Ascending aorta (tissue), 2 donors: ENCODE data around the gene NOL7. TPM values are rescaled to one million over a fixed set of nuclear protein-coding genes. Genes with fewer than 3 reads are reported as not detected.

ENCODE experiments used
- DNase-seq, 2 donors: peaks; one replicate each; pipeline ENCODE4 v3.0.0-alpha.2; 2019; ENCODE audit warnings: low spot score in 2 of 2
- H3K27ac ChIP-seq, 2 donors: fragments of 200-600 bp; sonication (generic); one replicate each; pipeline ENCODE4 v1.5.1; 2016 to 2017; ENCODE audit warnings: mild to moderate bottlenecking in 1 of 2
- H3K27me3 ChIP-seq: fragments of 200-600 bp; sonication (generic); one replicate; pipeline ENCODE4 v1.5.1; 2017
- H3K36me3 ChIP-seq, 2 donors: fragments of 200-600 bp; sonication (generic); one replicate each; pipeline ENCODE4 v1.5.1; 2016
- H3K4me1 ChIP-seq, 2 donors: fragments of 200-600 bp; sonication (generic); one replicate each; pipeline ENCODE4 v1.5.1; 2016 to 2017; ENCODE audit warnings: mild to moderate bottlenecking in 1 of 2
- H3K4me3 ChIP-seq, 2 donors: fragments of 200-600 bp; sonication (generic); one replicate each; pipeline ENCODE4 v1.5.1; 2016 to 2017; ENCODE audit warnings: mild to moderate bottlenecking in 1 of 2
- H3K9me3 ChIP-seq, 2 donors: fragments of 200-600 bp; sonication (generic); one replicate each; pipeline ENCODE4 v1.5.1; 2016
- intact Hi-C: fragments of 100-400 bp; cut with DNase I; formaldehyde crosslinking; loops from one replicate; pipeline ENCODE4 v1.15.1; 2023
- total RNA-seq: library from RNA; depleted of rRNA; stranded (reverse); fragments of >200 nt; gene quantifications from one replicate; pipeline ENCODE4 v1.1.0, GENCODE V29; 2016
- TF ChIP-seq, protein P1 (sequence below), 3 experiments: fragments of 200-600 bp in 2 of 3; fragments of 450-650 bp in 1 of 3; sonication (generic) in 2 of 3; IDR thresholded peaks; one replicate each; pipeline ENCODE4 v1.5.1; 2016 to 2019; ENCODE audit warnings: antibody characterized with exemption in 3 of 3, mild to moderate bottlenecking in 1 of 3, moderate library complexity in 1 of 3

Gene NOL7
- total RNA-seq, 1 donor from 2014 or later: 32.2 TPM

DNA sequence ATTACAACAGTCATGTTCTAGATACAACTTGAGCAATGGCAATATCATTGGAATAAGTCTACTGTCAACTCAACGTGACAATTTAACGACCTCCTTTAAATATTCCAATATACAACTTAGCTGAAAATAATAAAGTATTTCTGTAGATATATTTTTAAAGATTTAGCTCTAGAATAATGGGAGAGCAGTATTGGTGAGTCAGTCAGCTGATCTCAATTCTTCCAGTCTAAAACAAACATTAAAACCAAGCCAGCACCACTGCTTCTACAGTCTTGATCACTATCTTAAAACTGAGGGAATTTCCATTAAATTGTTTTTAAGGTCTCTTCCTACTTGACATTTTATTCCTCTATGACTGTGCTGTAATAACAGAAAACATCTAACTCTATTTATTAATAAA is 38.2 kb downstream of the NOL7 start:
- DNase-seq: no peak
- H3K27ac ChIP-seq: no peak overlapping the region
- intact Hi-C loops: no loop called here
- TF ChIP-seq, protein P1, sequence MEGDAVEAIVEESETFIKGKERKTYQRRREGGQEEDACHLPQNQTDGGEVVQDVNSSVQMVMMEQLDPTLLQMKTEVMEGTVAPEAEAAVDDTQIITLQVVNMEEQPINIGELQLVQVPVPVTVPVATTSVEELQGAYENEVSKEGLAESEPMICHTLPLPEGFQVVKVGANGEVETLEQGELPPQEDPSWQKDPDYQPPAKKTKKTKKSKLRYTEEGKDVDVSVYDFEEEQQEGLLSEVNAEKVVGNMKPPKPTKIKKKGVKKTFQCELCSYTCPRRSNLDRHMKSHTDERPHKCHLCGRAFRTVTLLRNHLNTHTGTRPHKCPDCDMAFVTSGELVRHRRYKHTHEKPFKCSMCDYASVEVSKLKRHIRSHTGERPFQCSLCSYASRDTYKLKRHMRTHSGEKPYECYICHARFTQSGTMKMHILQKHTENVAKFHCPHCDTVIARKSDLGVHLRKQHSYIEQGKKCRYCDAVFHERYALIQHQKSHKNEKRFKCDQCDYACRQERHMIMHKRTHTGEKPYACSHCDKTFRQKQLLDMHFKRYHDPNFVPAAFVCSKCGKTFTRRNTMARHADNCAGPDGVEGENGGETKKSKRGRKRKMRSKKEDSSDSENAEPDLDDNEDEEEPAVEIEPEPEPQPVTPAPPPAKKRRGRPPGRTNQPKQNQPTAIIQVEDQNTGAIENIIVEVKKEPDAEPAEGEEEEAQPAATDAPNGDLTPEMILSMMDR (IDR thresholded peaks at IDR 0.05): no peak
- no peaks in the 10 kb centered on the region for H3K27me3 ChIP-seq
- H3K36me3 ChIP-seq: peaks cover 0 to 8% of the 10 kb centered on the region in 2 donors
- H3K4me1 ChIP-seq: peaks cover 0 to 8% of the 10 kb centered on the region in 2 donors
- H3K9me3 ChIP-seq: no peaks in the 10 kb centered on the region
- H3K4me3 ChIP-seq: no peak overlapping the region

DNA sequence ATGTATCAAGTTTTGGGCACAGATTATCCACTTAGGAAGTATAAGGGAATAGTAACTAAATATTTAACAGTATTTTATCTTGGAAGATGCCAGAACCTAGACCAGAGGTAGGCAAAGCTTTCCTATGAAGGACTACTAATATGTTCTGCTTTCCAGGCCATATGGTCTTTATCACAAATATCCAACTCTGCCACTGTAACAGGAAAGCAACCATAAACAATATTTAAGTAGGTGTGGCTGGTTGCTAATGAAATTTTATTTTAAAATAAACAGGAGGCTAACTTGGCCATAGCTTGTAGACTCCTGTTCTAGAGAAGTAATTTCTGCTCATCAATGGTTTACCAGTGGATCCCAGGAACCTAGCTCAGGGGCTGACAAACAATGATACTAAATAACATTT is 39.4 kb downstream of the NOL7 start:
- H3K4me3 ChIP-seq: no peak overlapping the region
- TF ChIP-seq, protein P1 (IDR thresholded peaks at IDR 0.05): no peak
- DNase-seq: no peak
- intact Hi-C loops: no loop called here
- H3K27ac ChIP-seq: no peak overlapping the region
- peaks cover under 1 to 9% of the 10 kb centered on the region in 2 donors for H3K4me1 ChIP-seq
- no peaks in the 10 kb centered on the region for H3K9me3 ChIP-seq
- peaks cover 0 to 8% of the 10 kb centered on the region in 2 donors for H3K36me3 ChIP-seq
- H3K27me3 ChIP-seq: no peaks in the 10 kb centered on the region

DNA sequence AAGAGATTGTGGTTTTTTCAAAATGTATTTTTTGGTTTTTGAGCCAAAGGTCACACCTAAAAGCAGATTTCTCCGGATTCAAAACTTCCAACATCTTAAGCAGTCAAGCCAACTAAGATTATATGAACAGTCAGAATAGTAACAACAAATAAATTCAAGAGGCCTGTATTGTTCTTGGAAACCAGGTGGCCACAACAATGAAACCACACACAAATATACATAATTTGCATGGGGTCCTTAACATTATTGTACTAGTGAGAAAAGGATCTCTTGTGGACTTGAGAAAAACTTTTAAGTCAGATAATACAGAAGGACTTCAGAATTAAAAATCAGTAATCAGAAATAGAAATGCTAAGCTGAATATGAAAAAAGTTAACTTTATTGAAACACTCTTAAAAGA is 40.6 kb downstream of the NOL7 start:
- TF ChIP-seq, protein P1 (IDR thresholded peaks at IDR 0.05): no peak
- Histone ChIP-seq H3K4me3 (no peak overlapping the region), H3K4me1 (peaks cover 3 to 13% of the 10 kb centered on the region in 2 donors), H3K27me3 (no peaks in the 10 kb centered on the region), H3K9me3 (no peaks in the 10 kb centered on the region), H3K36me3 (peaks cover 0 to 1% of the 10 kb centered on the region in 2 donors), H3K27ac (no peak overlapping the region)
- no peak for DNase-seq
- intact Hi-C loops: no loop called here

DNA sequence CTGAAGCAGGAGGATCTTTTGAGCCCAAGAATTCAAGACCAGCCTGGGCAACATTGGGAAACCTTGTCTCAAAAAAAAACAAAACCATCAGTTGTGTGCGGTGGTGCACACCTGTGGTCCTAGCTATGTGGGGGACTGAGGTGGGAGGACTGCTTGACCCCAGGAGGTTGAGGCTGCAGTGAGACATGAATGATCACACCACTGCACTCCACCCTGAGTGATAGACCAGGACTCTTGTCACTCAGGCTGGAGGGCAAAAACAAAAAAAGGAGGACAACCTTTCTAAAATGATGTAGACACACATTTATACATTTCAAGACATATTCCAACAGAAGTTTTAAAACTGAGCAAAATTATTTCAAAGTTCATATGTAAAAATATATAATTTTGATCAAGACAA is 45.1 kb downstream of the NOL7 start:
- Histone ChIP-seq H3K27ac (no peak overlapping the region), H3K4me3 (no peak overlapping the region), H3K4me1 (peaks cover 3 to 21% of the 10 kb centered on the region in 2 donors), H3K9me3 (no peaks in the 10 kb centered on the region), H3K27me3 (no peaks in the 10 kb centered on the region), H3K36me3 (no peaks in the 10 kb centered on the region)
- no peak for DNase-seq
- intact Hi-C loops: no loop called here
- TF ChIP-seq, protein P1 (IDR thresholded peaks at IDR 0.05): no peak

DNA sequence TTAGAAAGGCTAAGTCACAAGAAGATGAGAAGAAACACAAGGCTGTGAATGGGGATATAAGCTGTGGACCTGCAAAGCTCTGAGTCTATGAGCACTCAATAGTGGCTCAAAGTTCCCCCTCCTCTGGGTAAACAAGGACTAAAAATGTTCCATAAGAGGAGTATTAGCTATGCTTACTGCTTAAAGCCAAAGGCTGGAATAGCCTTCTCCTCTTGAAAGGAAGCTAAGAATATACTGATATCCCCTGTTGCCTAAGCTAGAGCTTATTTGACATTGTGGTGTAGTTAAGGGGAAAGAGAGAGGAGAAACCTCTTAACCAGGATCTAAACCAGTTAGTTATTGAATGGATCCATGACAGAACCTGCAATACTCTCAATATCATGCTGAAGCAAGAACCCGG is 45.8 kb downstream of the NOL7 start:
- H3K36me3 ChIP-seq: no peaks in the 10 kb centered on the region
- H3K27ac ChIP-seq: peak overlapping the region in 1 of 2 donors; percentile 27
- H3K9me3 ChIP-seq: no peaks in the 10 kb centered on the region
- no peak for DNase-seq
- no peaks in the 10 kb centered on the region for H3K27me3 ChIP-seq
- peaks cover 3 to 20% of the 10 kb centered on the region in 2 donors for H3K4me1 ChIP-seq
- H3K4me3 ChIP-seq: no peak overlapping the region
- TF ChIP-seq, protein P1 (IDR thresholded peaks at IDR 0.05): no peak
- intact Hi-C loops: no loop called here

DNA sequence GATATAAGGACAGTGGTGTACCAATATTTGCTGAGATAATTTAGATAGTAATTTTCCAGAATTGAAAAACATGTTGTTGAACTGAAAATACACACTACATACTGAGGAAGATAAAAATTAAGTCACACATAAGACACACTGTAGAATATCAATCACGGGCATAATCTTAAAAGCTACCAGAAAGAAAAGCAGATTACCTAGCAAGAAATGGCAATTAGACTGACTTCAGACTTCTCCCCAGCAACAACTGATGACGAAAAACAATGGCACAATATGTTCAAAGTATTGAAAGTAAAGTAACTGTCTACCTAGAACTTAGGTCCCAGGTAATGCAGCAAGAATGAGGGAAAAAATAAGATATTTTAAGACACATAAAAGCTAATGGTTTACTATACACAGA is 46.5 kb downstream of the NOL7 start:
- Histone ChIP-seq H3K9me3 (no peaks in the 10 kb centered on the region), H3K36me3 (no peaks in the 10 kb centered on the region), H3K27me3 (no peaks in the 10 kb centered on the region), H3K27ac (no peak overlapping the region), H3K4me3 (no peak overlapping the region), H3K4me1 (peaks cover 3 to 19% of the 10 kb centered on the region in 2 donors)
- intact Hi-C loops: no loop called here
- TF ChIP-seq, protein P1 (IDR thresholded peaks at IDR 0.05): no peak
- no peak for DNase-seq
